Superior temporal gyrus (tissue), 1 donor: ENCODE results near the gene CRYGN.

Experiments used
- DNase-seq: peaks from one replicate; pipeline ENCODE4 v3.0.0-alpha.2; 2016; ENCODE audit errors: extremely low spot score

The CRYGN gene

GRCh38 chr7:151438864-151439601, 908 bp downstream of the CRYGN start:
- no peak for DNase-seq

- no peak for DNase-seq
Measured at GRCh38 chr7:151437866-151438516, 1.9 kb downstream of the CRYGN start.

GRCh38 chr7:151437159-151437553, 2.8 kb downstream of the CRYGN start:
- no peak for DNase-seq

GRCh38 chr7:151436446-151437158, 3.3 kb downstream of the CRYGN start:
- no peak for DNase-seq

GRCh38 chr7:151435971-151436370, 4.0 kb downstream of the CRYGN start:
- DNase-seq, result no peak

- no peak for DNase-seq
Measured at GRCh38 chr7:151435103-151435916, 4.6 kb downstream of the CRYGN start.

GRCh38 chr7:151434549-151434948, 5.4 kb downstream of the CRYGN start:
- no peak for DNase-seq

- no peak for DNase-seq
Measured at GRCh38 chr7:151433721-151434400, 6.1 kb downstream of the CRYGN start.

- no peak for DNase-seq
Measured at GRCh38 chr7:151432658-151433521, 7.1 kb downstream of the CRYGN start.

GRCh38 chr7:151431768-151432311, 8.1 kb downstream of the CRYGN start:
- DNase-seq, result no peak

GRCh38 chr7:151431281-151431767, 8.6 kb downstream of the CRYGN start:
- DNase-seq, result no peak

GRCh38 chr7:151430391-151431205, 9.3 kb downstream of the CRYGN start:
- no peak for DNase-seq

GRCh38 chr7:151429560-151430331, 10.2 kb downstream of the CRYGN start:
- no peak for DNase-seq

GRCh38 chr7:151429237-151429559, 10.7 kb downstream of the CRYGN start:
- no peak for DNase-seq

GRCh38 chr7:151428378-151429236, 11.3 kb downstream of the CRYGN start:
- no peak for DNase-seq

- no peak for DNase-seq
Measured at GRCh38 chr7:151427705-151428377, 12.1 kb downstream of the CRYGN start.
